Stimulated activated CD8-positive, alpha-beta memory T cell treated with anti-CD3 and anti-CD28 coated beads, Interleukin-2, amount 100 ng/mL, for 48 hours (primary cell): Measurements from ENCODE around the gene MFAP2.

Experiments used
- DNase-seq, 2 donors: peaks; one replicate each; pipeline ENCODE4 v3.0.0-alpha.2; 2020; ENCODE audit warnings: low read depth in 2 of 2

MFAP2 gene

DNA sequence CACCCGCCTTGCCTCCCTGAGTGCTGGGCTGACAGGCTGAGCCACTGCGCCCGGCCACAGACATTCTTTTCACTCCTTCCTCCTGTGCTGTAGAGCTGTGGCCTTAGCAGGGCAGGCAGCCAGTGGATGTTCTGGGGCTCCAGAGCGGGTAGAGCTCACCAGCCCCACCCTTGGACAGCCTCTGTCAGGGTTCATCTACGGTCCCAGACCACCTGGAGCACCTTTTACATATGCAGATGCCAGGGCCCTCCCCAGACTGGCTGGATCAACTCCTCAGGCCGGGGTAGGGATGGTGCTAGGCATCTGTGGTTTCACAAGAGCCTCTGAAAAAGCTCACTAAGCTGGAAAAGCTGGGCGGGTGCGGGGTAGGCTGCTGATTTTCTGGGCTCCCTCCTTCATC, 26.7 kb upstream of the MFAP2 start:
- DNase-seq: no peak

DNA sequence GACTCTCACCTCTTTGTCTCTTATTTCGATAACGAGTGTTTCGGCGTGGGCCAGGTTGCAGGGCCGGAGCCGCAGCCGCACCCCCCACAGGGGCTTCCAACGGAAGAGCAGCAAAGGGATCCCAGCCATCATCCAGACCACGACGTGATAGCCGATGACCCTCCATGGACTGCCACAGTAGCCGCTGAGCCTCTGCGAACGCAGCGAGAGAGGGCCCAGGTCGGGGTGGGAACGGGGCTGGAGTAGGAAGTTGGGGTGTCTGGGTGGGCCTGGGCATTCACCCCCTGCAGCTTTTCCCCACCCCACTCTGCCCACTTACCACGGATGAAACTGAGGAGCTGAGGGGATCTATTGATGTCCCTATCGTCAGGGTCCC, 24.9 kb upstream of the MFAP2 start:
- no peak for DNase-seq

DNA sequence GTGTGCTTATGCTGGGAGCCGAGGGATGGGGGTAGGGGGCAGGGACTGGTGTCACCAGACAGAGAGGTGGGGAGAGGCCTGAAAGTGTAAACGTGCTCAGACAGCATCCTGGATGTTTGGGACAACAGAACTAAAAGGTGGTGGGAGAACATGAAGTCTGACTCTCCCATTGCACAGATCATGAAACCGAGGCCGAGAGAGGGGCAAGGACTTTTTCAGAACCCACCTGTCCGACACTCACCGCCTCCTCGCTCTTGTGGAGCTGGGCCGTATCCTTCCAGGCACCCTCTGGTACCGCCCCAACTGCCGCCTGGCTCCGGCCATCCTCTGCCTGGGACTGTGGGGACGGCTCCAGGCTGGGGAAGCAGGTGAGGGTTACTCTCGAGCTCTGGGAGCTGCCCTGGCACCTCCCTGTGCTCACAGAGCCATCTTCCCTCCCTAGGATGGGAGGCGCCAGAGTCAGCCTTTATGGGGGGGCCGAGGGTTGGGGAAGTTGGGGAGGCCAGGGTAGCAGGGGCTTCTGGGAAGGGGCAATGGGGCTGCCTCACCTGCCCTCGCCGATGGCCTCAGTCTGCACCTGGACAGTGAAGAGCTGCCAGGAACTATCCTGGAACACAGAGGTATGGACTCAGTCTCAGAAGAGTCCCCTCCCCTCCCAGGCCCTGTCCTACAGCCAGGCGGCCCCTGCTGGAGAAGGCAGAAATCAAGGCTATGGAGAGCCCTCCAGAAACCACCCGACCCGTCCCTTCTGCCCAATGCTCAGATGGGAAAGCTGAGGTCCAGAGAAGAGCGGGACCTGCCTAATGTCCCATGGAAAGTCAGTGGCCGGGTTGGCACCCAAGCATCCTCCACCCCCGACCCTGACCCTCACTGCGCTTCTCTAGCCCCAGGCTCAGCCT, 24.3 kb upstream of the MFAP2 start:
- no peak for DNase-seq

DNA sequence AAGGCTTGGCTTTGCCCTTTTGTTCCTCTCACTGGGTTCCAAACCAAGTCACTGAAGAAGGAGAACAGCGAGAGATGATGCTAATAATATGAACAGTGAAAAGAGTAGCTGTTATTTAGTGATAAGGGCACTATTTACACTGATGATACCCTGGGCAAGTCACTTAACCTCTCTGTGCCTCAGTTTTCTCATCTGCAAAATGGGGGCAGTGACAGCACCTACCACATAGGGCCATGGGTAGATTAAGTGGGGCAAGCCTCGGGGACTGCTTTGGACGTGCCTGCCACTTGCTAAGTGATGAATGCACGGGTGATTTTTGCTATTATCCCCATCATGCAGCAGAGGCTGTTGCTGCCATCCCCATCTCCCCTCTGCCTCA, 22.1 kb upstream of the MFAP2 start:
- DNase-seq: no peak

DNA sequence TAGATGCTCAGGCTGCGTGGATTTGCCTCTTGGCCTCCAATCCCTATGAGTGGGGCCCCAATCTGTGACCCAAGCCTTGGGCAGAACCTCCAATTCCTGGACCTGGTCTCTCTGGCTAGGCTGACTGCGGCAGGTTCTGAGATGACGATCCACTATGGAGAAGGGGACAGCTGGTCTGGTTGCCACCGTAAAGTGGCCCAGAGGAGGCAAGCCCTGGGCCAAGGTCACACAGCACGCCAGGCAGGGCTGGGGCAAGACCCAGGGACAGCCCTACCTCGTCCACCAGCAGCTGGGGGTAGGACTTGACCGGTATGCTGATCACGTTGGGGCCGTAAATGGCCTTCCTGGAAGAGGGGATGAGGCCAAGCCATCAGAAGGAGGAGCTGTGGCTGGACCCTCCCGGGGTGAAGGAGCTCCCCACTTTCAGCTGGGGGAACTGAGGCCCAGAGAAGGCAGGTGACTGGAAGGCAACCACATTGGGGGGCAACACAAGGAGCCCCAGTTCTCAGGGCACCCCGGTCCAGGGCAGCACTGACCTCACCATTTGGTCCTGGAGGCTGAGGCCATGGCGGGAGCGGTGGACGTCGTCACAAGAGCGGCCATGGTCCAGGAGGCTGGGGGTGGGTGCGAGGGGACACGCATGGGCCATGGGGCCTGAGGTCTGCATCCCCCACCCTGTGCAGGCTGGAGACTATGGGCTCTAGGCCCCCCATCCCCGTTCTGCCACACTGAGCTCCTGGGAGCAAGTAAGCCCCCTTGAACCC, 21.5 kb upstream of the MFAP2 start:
- DNase-seq: no peak

DNA sequence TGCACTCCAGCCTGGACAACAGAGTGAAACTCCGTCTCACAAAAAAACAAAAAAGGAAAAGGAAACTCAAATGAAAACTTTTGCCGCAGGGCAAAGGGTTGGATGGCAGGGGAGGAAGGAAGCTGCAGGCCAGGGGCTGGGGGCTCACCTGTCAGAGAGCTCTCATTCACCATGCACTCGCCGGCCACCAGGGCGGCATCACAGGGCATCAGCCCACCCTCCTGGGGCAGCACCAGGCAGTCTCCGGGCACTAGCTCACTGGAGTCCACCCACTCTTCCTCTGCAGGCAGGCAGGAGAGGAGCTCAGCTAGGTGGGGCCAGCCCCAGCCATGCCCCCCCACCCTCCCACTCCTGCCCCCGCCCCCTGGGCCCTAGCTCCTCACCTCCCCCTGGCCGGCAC, 19.4 kb upstream of the MFAP2 start:
- no peak for DNase-seq

DNA sequence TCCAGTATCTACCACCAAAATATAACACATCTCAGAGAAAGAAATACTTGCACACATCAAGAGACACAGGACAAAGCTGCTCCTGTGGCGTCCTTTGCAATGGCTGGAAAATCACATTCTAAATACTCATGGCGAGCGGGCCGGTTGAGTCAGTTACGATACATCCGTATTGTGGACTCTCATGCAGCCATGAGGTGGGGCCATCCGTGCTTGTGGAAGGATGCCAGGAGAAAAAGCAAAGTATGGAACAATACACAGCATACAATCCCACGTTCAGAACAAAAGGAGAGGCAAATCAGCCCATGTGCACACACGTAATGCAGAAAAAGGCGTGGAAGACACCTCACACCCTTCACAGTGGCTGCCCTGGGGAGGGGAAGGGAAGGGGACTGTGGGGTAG, 18.2 kb upstream of the MFAP2 start:
- no peak for DNase-seq

DNA sequence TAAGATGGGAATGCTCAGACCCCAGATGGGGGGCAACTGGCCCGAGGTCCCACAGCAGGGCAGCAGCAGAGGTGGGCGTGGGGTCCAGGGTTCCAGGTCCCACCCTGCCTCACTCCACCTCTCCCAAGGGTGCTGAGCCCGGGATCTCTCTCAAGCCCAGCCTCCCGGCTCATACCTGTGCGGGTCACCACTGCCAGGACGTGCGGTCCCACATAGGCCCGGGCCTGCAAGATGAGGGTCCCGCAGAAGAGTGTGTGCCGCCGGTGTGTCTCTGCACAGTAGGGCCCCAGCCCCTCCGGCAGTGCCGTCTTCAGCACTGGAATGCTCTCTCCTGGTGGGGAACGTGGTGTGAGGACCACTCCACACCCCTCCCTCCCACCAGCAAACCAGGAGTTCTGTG, 16.4 kb upstream of the MFAP2 start:
- DNase-seq: no peak

DNA sequence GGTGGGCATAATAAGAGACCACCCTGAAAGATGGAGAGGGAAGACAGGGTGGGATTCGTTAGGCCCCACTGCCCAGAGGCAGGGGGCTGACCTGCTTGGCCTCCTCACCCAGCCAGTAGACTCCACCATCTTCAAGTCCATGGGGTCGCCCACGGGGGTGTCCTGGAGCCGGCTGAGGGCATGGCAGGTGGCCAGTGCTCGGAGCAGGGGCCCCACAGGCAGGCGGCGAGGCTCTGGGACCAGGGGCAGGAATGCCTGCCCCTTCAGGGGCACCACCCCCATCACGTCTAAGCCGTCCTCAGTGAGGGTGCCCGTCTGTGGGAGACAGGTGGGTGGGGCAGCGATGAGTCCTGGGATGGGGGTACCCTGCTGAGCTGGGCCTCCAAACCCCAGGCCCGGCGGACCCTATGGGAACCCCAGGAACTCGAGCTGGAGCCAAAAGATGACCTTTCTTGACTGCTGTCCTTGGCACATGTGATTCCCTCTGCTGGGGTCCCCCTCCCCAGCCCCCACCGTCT, 13.2 kb upstream of the MFAP2 start:
- DNase-seq: no peak

DNA sequence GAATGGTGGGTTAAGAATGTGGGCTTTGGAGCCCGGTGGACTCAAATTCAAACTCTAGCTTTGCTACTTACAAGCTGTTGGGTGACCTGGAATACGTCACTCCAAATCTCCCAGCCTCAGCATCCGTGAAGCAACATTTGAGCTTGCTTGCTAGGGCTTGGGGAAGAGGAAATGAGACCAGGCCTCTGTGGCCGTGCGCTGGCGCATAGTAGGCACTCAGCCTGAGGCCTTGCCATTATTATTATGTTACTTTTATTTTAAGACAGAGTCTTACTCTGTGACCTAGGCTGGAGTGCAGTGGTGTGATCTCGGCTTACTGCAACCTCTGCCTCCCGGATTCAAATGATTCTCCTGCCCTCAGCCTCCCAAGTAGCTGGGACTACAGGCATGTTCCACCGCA, 12.3 kb upstream of the MFAP2 start:
- no peak for DNase-seq

DNA sequence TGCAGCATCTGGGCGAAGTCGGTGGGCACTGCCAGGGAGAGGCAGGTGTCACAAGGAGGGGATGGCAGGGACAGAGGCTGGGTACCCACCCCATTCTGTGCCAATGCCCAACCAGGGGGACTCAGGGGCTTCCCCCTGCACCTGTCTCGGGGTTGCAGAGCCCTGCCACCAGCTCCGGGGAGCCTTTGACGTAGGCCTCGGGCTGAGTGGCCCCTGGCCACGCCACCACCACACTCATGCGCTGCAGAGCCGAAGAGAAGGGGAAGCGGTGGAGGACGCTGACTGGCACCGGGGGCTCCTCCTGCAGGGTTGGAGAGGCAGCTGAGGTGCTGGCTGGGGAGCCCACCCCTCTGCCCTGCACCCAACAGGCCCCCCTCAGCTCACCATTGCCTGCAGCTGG, 11.7 kb upstream of the MFAP2 start:
- DNase-seq: no peak

DNA sequence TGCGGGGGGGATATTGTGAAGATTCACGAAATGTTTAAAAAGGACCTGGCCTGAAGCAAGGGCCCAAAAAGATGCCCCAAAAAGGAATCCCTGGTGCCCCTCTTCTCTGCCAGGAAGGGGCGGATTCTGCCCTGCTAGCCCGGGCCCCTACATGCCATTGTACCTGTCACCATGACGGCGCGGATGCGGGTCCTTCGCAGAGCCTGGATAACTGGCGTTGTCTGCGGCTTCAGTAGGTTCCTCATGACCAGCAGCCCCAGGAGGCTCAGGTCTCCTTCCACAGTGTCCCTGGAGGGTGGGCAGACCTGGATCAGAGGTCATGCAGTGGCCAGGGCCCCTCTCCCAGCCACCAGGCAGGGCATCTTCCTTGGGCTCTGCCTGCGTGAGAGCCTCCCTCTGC, 11.2 kb upstream of the MFAP2 start:
- DNase-seq: no peak

DNA sequence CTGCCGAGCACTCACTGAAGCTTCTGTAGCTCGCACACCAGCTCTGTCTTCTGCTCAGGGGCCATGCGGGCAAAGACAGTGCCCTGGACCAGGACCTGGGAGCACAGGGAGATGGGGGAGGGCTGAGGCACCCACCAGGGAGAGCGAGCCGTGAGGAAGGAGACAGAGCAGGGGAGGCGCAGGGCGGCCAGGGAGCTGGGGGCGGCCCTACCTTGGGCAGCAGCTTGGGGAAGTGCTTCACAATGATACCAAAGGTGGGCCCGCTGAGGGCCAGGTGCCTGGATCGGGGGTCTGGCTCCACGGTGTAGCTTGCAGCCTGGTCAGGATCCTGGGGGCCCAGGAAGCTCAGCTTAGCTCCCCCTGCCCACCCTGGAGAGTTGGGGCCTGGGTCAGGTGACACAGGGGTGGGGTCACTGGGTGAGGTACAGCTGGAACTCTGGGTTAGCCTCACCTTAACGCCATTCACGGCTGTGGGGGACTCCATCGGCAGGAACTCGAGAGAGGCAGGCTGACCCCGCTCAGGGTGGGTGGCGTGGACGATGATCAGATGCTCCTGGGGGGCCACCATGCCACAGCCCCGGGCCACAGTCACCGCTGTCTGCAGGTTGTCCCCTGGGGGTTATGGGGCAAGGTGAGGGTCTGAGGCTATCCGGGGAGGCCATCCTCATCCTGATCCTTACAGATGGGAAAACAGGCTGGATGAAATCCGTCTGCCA, 9.4 kb upstream of the MFAP2 start:
- no peak for DNase-seq

DNA sequence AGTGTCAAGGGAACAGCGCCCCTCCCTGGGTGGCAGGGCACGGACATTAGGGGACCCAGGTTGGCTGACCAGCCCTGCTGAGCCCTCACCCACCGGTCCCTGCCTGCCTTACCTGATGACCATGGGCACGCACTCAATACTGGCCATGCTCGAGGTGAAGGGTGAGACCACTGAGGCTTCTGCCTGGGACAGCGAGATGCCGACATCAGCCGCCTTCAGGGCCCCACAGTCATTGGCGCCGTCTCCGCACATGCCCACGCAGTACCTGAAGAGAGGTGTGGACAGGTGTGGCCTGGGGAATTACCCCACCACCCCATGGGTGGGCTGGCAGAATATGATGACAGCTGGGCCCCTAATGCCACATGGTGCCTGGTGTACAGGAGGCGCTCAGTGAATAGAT, 7.8 kb upstream of the MFAP2 start:
- DNase-seq: no peak

DNA sequence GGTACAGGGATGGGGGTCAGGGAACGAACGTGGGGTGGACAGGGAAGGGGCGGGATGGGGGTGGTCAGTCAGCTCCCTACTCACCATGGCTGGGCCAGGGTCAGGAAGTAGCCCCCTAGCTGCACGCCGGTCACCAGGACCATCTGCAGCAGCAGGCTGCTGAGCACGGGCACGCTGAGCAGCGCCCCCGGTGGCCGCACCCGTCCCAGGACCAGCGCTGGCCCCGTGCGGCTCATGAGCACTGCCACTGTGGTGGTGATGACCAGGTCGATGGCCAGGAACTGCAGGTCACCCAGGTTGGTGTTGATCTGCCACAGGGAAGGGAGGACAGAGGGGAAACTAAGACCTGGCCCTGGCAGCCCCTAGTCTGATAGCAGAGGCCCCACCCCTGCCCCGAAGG, 6.5 kb upstream of the MFAP2 start:
- DNase-seq: no peak

DNA sequence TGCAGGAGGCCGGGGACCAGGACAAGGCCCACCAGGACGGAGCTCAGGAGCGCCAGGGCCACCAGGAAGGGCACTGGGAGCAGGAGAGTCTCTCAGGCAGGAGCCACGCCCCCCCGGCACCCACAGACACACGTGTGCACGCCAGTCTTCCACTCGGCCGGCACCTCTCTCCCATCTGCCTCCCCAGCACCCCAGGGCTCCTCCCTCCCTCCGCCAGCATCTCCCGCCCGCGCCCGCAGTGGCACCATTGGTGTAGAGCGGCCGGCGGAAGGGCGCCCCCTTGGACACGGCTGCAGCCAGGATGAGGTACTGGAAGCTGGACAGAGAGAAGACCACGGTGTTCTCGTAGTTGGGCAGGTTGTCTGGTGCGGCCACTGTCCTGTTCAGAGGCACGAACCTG, 6.1 kb upstream of the MFAP2 start:
- DNase-seq: no peak

DNA sequence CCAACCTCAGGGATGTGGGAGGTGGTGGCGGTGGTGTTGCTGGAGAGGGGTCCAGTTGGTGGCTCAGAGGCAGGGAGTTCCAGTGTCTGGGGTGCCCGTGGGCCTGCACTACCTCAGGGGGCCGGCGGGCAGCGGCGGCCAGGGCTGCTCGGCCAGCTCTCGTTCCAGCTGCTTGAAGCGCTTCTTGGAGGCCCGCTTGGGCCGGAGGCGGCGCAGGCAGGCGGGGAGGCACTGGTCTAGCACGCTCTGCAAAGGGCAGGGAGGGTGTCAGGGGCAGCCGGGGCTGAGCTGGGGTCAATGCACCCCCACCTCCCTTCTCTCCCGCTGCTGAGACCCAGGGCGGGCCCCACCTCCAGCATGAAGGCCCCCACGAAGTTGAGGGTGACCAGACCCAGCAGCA, 5.7 kb upstream of the MFAP2 start:
- no peak for DNase-seq

DNA sequence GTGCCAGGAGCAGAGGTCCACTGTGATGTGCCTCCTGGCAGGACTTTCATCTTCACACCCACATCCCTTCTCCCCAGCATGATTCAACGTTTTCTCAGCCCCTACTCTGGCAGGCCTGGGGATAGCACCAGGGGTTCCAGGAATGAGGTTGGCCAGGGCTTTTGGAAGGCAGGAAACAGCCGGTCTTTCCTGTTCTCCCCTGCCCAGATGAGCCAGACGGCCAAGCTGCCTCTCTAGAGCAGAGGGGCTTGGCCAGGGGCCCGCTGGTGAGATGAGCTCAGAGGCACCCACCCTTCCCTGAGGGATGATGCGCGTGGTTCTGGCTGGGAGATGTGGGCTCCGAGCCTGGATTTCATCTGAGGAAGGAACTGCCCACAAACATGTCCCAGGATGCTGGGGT, 4.3 kb upstream of the MFAP2 start:
- DNase-seq: no peak

DNA sequence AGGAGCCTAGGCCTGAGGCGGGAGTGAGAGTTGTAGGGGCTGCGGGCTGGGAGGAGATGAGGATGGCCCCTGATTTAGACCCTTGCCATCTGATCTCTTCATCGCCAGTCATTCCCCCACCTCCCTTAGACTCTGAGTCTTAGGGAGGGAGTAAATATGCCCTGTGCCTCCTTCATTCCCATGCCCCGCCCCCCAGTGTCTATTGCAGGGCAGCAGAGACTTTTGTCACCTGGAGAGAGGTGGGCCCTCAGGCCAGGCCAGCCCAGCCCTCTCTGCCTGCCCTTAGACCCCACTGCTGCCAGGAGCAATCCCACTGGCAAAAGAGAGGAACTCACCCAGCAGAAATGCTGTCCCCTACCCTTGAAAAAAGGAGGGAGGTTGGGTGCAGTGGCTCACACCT, 3.2 kb upstream of the MFAP2 start:
- no peak for DNase-seq

DNA sequence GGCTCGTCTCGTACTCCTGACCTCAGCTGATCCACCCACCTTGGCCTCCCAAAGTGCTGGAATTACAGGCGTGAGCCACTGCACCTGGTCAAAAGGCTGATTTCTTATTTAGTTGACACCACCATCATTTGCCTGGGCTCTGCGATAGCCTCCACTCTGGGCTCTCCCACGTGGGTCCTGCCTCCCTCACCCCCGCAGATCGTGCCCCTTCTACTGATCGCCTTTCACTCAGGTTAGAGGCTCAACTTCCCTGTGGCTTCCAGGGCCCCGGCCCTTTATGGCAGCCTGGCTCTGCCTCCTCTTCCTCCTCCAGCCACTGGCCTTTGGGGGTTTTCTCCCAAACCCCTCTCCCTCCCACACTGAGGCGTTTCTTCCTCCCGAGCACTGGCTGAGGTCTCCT, 2.5 kb upstream of the MFAP2 start:
- DNase-seq: no peak

DNA sequence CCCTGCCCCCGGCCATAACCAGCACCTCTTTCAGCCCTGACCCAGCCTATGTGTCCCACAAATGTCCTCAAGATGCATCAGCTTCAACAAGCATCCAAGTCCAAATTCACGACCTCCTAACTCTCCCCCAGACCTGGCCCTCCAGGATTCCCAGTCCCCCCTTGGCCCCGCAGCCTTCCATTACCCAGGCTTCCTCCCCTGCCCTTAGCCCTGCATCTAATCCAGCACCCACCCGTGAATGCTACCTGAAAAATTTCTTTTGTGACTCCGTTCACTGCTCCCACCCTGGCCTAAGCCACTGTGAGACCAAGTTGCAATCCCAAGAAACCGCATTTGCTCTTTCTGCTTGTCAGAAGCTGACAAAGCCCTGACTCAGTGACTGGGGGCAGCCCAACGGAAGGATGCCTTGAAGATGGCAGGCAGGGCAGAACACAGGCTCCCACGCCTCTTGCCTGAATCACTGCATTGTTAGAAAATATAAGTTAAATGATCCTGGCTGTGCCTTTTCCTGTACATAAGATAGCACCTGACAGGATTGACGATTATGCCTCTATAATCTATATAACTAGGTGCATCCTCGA, 939 bp upstream of the MFAP2 start:
- no peak for DNase-seq
